Esophagus squamous epithelium (tissue), 5 donors: ENCODE measurements around the gene SPRYD3. TPM values are rescaled to one million over a fixed set of nuclear protein-coding genes. Genes with fewer than 3 reads are reported as not detected.

Source experiments
- DNase-seq: peaks from one replicate; lab custom pipeline; 2025; lab: John Stamatoyannopoulos, UW
- H3K27ac ChIP-seq, 4 donors: fragments of 200-600 bp; sonication (generic); one replicate each; pipeline ENCODE4 v1.5.1; 2016 to 2019; ENCODE audit warnings: mild to moderate bottlenecking in 1 of 4
- H3K27me3 ChIP-seq, 4 donors: fragments of 200-600 bp; sonication (generic); 1 replicate in 3 of 4; 2 replicates in 1 of 4; pipeline versions ENCODE4 v1.5.1 to v1.6.0; 2017 to 2021; ENCODE audit warnings: antibody characterized with exemption in 1 of 4
- H3K36me3 ChIP-seq, 3 donors: fragments of 200-600 bp; sonication (generic); one replicate each; pipeline ENCODE4 v1.5.1; 2016 to 2019
- H3K4me1 ChIP-seq, 3 donors: fragments of 200-600 bp; sonication (generic); one replicate each; pipeline ENCODE4 v1.5.1; 2017 to 2019
- H3K4me3 ChIP-seq, 4 donors: fragments of 200-600 bp; sonication (generic); 1 replicate in 3 of 4; 2 replicates in 1 of 4; pipeline ENCODE4 v1.5.1; 2016 to 2019; ENCODE audit warnings: mild to moderate bottlenecking in 2 of 4, moderate library complexity in 1 of 4
- H3K9me3 ChIP-seq, 3 donors: fragments of 200-600 bp; sonication (generic); one replicate each; pipeline ENCODE4 v1.5.1; 2016 to 2019
- CTCF ChIP-seq, 6 experiments: fragments of 450-650 bp in 4 of 6; fragments of 200-600 bp in 2 of 6; sonication (generic) in 2 of 6; IDR thresholded peaks; one replicate each; pipeline ENCODE4 v1.5.1; 2016 to 2019; ENCODE audit warnings: antibody characterized with exemption in 6 of 6, mild to moderate bottlenecking in 4 of 6, moderate library complexity in 4 of 6
- POLR2A ChIP-seq, 4 donors: fragments of 450-650 bp; IDR thresholded peaks; one replicate each; pipeline ENCODE4 v1.6.1; 2017; ENCODE audit warnings: antibody characterized with exemption in 4 of 4, mild to moderate bottlenecking in 4 of 4, moderate library complexity in 3 of 4
- WGBS, 2 donors: methylation state at CpG; one replicate each; pipeline ENCODE4 v1.1.5; 2018; 5-methylcytosine and 5-hydroxymethylcytosine counted together
- intact Hi-C: fragments of 100-400 bp; cut with DNase I; formaldehyde crosslinking; loops from one replicate; pipeline ENCODE4 v1.15.0; 2022
- total RNA-seq, 4 donors: library from RNA; depleted of rRNA; stranded (reverse); fragments of >200 nt; gene quantifications; one replicate each; pipeline ENCODE4 v1.1.0, GENCODE V29; 2016
- donor health status: DM: yes; HTN: yes; CAD: no.

The SPRYD3 gene
- total RNA-seq, 4 donors from 2014 or later = 28.2 to 41.4 (median 29.2) TPM

- Histone ChIP-seq H3K36me3 (no peaks in the 10 kb centered on the region), H3K9me3 (no peaks in the 10 kb centered on the region), H3K27ac (no peak overlapping the region), H3K4me3 (no peak overlapping the region), H3K4me1 (peaks cover 0 to 10% (median under 1%) of the 10 kb centered on the region in 3 donors), H3K27me3 (no peaks in the 10 kb centered on the region)
- intact Hi-C loops = no loop called here
- TF ChIP-seq CTCF (IDR thresholded peaks at IDR 0.05) = no peak
- no peak for TF ChIP-seq POLR2A (IDR thresholded peaks at IDR 0.05)
- no peak for DNase-seq
- 48 to 54% methylated on average over 2 of the region's 2 CpGs for WGBS, 2 donors
Measured at GRCh38 chr12:53090554-53090953, 11.4 kb upstream of the SPRYD3 start.

GRCh38 chr12:53090105-53090504, 10.9 kb upstream of the SPRYD3 start:
- peaks cover 0 to 8% (median 0%) of the 10 kb centered on the region in 3 donors for H3K4me1 ChIP-seq
- intact Hi-C loops = no loop called here
- H3K4me3 ChIP-seq = no peak overlapping the region
- H3K27me3 ChIP-seq = no peaks in the 10 kb centered on the region
- 89 to 90% methylated on average over 6 of the region's 6 CpGs for WGBS, 2 donors
- H3K27ac ChIP-seq = no peak overlapping the region
- no peak for TF ChIP-seq CTCF (IDR thresholded peaks at IDR 0.05)
- TF ChIP-seq POLR2A (IDR thresholded peaks at IDR 0.05) = no peak
- no peaks in the 10 kb centered on the region for H3K36me3 ChIP-seq
- no peak for DNase-seq
- H3K9me3 ChIP-seq = no peaks in the 10 kb centered on the region

GRCh38 chr12:53086361-53086760, 7.2 kb upstream of the SPRYD3 start:
- H3K4me3 ChIP-seq = no peak overlapping the region

GRCh38 chr12:53082637-53083175, 3.5 kb upstream of the SPRYD3 start:
- TF ChIP-seq POLR2A (IDR thresholded peaks at IDR 0.05) (no peak), CTCF (IDR thresholded peaks at IDR 0.05) (no peak)
- 41 to 59% methylated on average over 2 of the region's 2 CpGs for WGBS, 2 donors
- intact Hi-C loops = no loop called here
- no peaks in the 10 kb centered on the region for H3K36me3 ChIP-seq
- no peak overlapping the region for H3K4me3 ChIP-seq
- no peak overlapping the region for H3K27ac ChIP-seq
- H3K27me3 ChIP-seq = no peaks in the 10 kb centered on the region
- H3K4me1 ChIP-seq = peaks cover 12 to 24% (median 17%) of the 10 kb centered on the region in 3 donors
- H3K9me3 ChIP-seq = no peaks in the 10 kb centered on the region
- DNase-seq = no peak

More at GRCh38 chr12:53086361-53086760, 7.2 kb upstream of the SPRYD3 start:
- 83 to 86% methylated on average over 3 of the region's 3 CpGs for WGBS, 2 donors
- no peak for DNase-seq
- Histone ChIP-seq H3K4me1 (no peaks in the 10 kb centered on the region), H3K27me3 (no peaks in the 10 kb centered on the region), H3K27ac (no peak overlapping the region), H3K36me3 (no peaks in the 10 kb centered on the region), H3K9me3 (no peaks in the 10 kb centered on the region)
- intact Hi-C loops = no loop called here
- TF ChIP-seq CTCF (IDR thresholded peaks at IDR 0.05) = no peak
- TF ChIP-seq POLR2A (IDR thresholded peaks at IDR 0.05) = no peak

- peaks cover 24 to 57% (median 38%) of the 10 kb centered on the region in 3 donors for H3K4me1 ChIP-seq
- peak overlapping the region; percentile 82 to 97 (median 94) for H3K27ac ChIP-seq
- H3K9me3 ChIP-seq = no peaks in the 10 kb centered on the region
- WGBS, 2 donors = 35 to 42% methylated on average over 10 to 12 of the region's 25 CpGs
- peak overlapping the region; percentile 60 to 87 (median 78) for H3K4me3 ChIP-seq
- H3K27me3 ChIP-seq = no peaks in the 10 kb centered on the region
- H3K36me3 ChIP-seq = peaks cover 5 to 39% (median 11%) of the 10 kb centered on the region in 3 donors
- TF ChIP-seq POLR2A (IDR thresholded peaks at IDR 0.05) (no peak), CTCF (IDR thresholded peaks at IDR 0.05) (peak in 2 of 6 experiments; percentile 9 to 16)
- DNase-seq = no peak
- intact Hi-C loops = no loop called here
Measured at GRCh38 chr12:53078425-53079225, 565 bp downstream of the SPRYD3 start.
